H9 (cell line): ENCODE results near the gene IDI2. TPM values are rescaled to one million over a fixed set of nuclear protein-coding genes. Genes with fewer than 3 reads are reported as not detected.

Experiments used
- DNase-seq: peaks from one replicate; pipeline ENCODE4 v3.0.0-alpha.2; 2017
- H2AFZ ChIP-seq: one replicate; pipeline ENCODE4 v1.6.1; 2013; ENCODE audit warnings: mild to moderate bottlenecking, low read length, control low read depth, moderate library complexity
- H2AK5ac ChIP-seq: 2 replicates; pipeline ENCODE4 v1.6.1; 2013; ENCODE audit warnings: low read length, control low read depth, mixed read lengths; ENCODE audit not compliant: insufficient read length
- H2BK120ac ChIP-seq: one replicate; pipeline ENCODE4 v1.6.1; 2013; ENCODE audit warnings: low read depth, mild to moderate bottlenecking, low read length, control low read depth, inconsistent platforms; ENCODE audit not compliant: poor library complexity, severe bottlenecking
- H2BK12ac ChIP-seq: 2 replicates; pipeline ENCODE4 v1.6.1; 2013; ENCODE audit warnings: low read length, control low read depth, mixed read lengths, low read depth; ENCODE audit not compliant: insufficient read length
- H2BK15ac ChIP-seq: 2 replicates; pipeline ENCODE4 v1.6.1; 2013; ENCODE audit warnings: low read depth, low read length, control low read depth
- H2BK20ac ChIP-seq: one replicate; pipeline ENCODE4 v1.6.1; 2013; ENCODE audit warnings: low read depth, mild to moderate bottlenecking, low read length, control low read depth, inconsistent platforms; ENCODE audit not compliant: poor library complexity, severe bottlenecking
- H2BK5ac ChIP-seq: 2 replicates; pipeline ENCODE4 v1.6.1; 2013; ENCODE audit warnings: low read length, control low read depth, mixed read lengths; ENCODE audit not compliant: insufficient read length
- H3K14ac ChIP-seq: 2 replicates; pipeline ENCODE4 v1.6.1; 2013; ENCODE audit warnings: low read length, control low read depth; ENCODE audit not compliant: insufficient read depth
- H3K18ac ChIP-seq: 2 replicates; pipeline ENCODE4 v1.6.1; 2013; ENCODE audit warnings: low read depth, mild to moderate bottlenecking, mixed read lengths, low read length, control low read depth; ENCODE audit not compliant: insufficient read length
- H3K23ac ChIP-seq: 2 replicates; pipeline ENCODE4 v1.6.1; 2013; ENCODE audit warnings: low read length, control low read depth, mixed read lengths, low read depth; ENCODE audit not compliant: insufficient read length
- H3K23me2 ChIP-seq: 2 replicates; pipeline ENCODE4 v1.6.1; 2013; ENCODE audit warnings: low read depth, mild to moderate bottlenecking, mixed read lengths, low read length, control low read depth; ENCODE audit not compliant: insufficient read length, poor library complexity, severe bottlenecking
- H3K27ac ChIP-seq: 2 replicates; pipeline ENCODE4 v1.5.1; 2013; ENCODE audit warnings: low read length, control low read depth, mixed read lengths, low read depth; ENCODE audit not compliant: insufficient read length
- H3K27me3 ChIP-seq: 2 replicates; pipeline ENCODE4 v1.6.1; 2013; ENCODE audit warnings: low read length, control low read depth, inconsistent platforms; ENCODE audit not compliant: insufficient read depth
- H3K4ac ChIP-seq: 2 replicates; pipeline ENCODE4 v1.6.1; 2013; ENCODE audit warnings: low read depth, mild to moderate bottlenecking, control low read depth, inconsistent platforms, low read length, moderate library complexity
- H3K4me1 ChIP-seq: 2 replicates; pipeline ENCODE4 v1.6.1; 2013; ENCODE audit warnings: low read length, control low read depth, inconsistent platforms; ENCODE audit not compliant: insufficient read depth
- H3K4me2 ChIP-seq: 2 replicates; pipeline ENCODE4 v1.6.1; 2013; ENCODE audit warnings: low read length, control low read depth, mixed read lengths; ENCODE audit not compliant: insufficient read length, insufficient read depth
- H3K56ac ChIP-seq: 2 replicates; pipeline ENCODE4 v1.6.1; 2013; ENCODE audit warnings: low read depth, mild to moderate bottlenecking, mixed read lengths, low read length, control low read depth; ENCODE audit not compliant: insufficient read length
- H3K79me1 ChIP-seq: 2 replicates; pipeline ENCODE4 v1.6.1; 2013; ENCODE audit warnings: low read depth, mild to moderate bottlenecking, moderate library complexity, low read length, control low read depth, inconsistent platforms; ENCODE audit not compliant: insufficient read depth, poor library complexity, severe bottlenecking
- H3K79me2 ChIP-seq: 2 replicates; pipeline ENCODE4 v1.6.1; 2013; ENCODE audit warnings: low read length, control low read depth, inconsistent platforms; ENCODE audit not compliant: insufficient read depth
- H3K9ac ChIP-seq: 2 replicates; pipeline ENCODE4 v1.6.1; 2013; ENCODE audit warnings: low read length, control low read depth, mixed read lengths; ENCODE audit not compliant: insufficient read length; ENCODE audit errors: extremely low read depth
- H3K9me3 ChIP-seq: one replicate; pipeline ENCODE4 v1.6.1; 2013; ENCODE audit warnings: low read depth, low read length, inconsistent platforms; ENCODE audit not compliant: control insufficient read depth
- H3T11ph ChIP-seq: one replicate; pipeline ENCODE4 v1.6.1; 2013; ENCODE audit warnings: mild to moderate bottlenecking, low read length, control low read depth, inconsistent platforms
- H4K20me1 ChIP-seq: one replicate; pipeline ENCODE4 v1.6.1; 2013; ENCODE audit not compliant: control insufficient read depth, insufficient read length, insufficient read depth
- H4K5ac ChIP-seq: 2 replicates; pipeline ENCODE4 v1.6.1; 2013; ENCODE audit warnings: low read depth, mild to moderate bottlenecking, mixed read lengths, low read length, control low read depth; ENCODE audit not compliant: insufficient read length
- H4K8ac ChIP-seq: replicated peaks from 2 replicates; pipeline ENCODE4 v1.6.1; 2013; ENCODE audit warnings: low read length, control low read depth, mixed read lengths, low read depth; ENCODE audit not compliant: insufficient read length
- H4K91ac ChIP-seq: 2 replicates; pipeline ENCODE4 v1.6.1; 2013; ENCODE audit warnings: low read depth, mild to moderate bottlenecking, moderate library complexity, mixed read lengths, low read length, control low read depth; ENCODE audit not compliant: insufficient read length
- H3K27ac Mint-ChIP-seq, 3 experiments: 2 replicates in 2 of 3; 3 replicates in 1 of 3; pipeline ENCODE4 v1.8.0; 2020 to 2021; ENCODE audit warnings: mixed read lengths in 3 of 3, mild to moderate bottlenecking in 1 of 3, moderate library complexity in 1 of 3
- H3K27me3 Mint-ChIP-seq: 2 replicates; pipeline ENCODE4 v1.8.0; 2021; ENCODE audit warnings: low read depth, mild to moderate bottlenecking, moderate library complexity, mixed read lengths
- H3K36me3 Mint-ChIP-seq, 3 experiments: 2 replicates in 2 of 3; 3 replicates in 1 of 3; pipeline ENCODE4 v1.8.0; 2020 to 2021; ENCODE audit warnings: low read depth in 3 of 3, mixed read lengths in 3 of 3; ENCODE audit not compliant: insufficient read depth in 1 of 3
- H3K4me1 Mint-ChIP-seq, 2 experiments: 2 replicates each; pipeline ENCODE4 v1.8.0; 2020; ENCODE audit warnings: mixed read lengths in 2 of 2
- H3K4me3 Mint-ChIP-seq, 2 experiments: 2 replicates in 1 of 2; 3 replicates in 1 of 2; pipeline ENCODE4 v1.8.0; 2020 to 2021; ENCODE audit warnings: mild to moderate bottlenecking in 2 of 2, mixed read lengths in 2 of 2, moderate library complexity in 1 of 2
- H3K9me3 Mint-ChIP-seq, 2 experiments: 2 replicates in 1 of 2; 3 replicates in 1 of 2; pipeline ENCODE4 v1.8.0; 2020; ENCODE audit warnings: mild to moderate bottlenecking in 2 of 2, mixed read lengths in 2 of 2, moderate library complexity in 1 of 2
- WGBS: extraction: QIAGEN DNeasy Blood & Tissue Kit; methylation state at CpG from one replicate; pipeline ENCODE4 v1.1.7; 2013; ENCODE audit warnings: missing lambda C conversion rate, low lambda C conversion rate, mixed read lengths; ENCODE audit not compliant: insufficient read length; ENCODE audit errors: extremely low coverage; 5-methylcytosine and 5-hydroxymethylcytosine counted together
- total RNA-seq: library from RNA; stranded (reverse); gene quantifications from 2 replicates; pipeline ENCODE4 v1.2.1, GENCODE V29; 2021
- TF ChIP-seq, protein P1 (sequence below): fragments of 200-600 bp; sonication (generic); conservative IDR thresholded peaks from 3 replicates; pipeline ENCODE4 v1.8.0; 2021; ENCODE audit warnings: antibody characterized with exemption, mild to moderate bottlenecking

Gene IDI2
- total RNA-seq, 1 experiment from 2014 or later = not detected

- TF ChIP-seq, protein P1, sequence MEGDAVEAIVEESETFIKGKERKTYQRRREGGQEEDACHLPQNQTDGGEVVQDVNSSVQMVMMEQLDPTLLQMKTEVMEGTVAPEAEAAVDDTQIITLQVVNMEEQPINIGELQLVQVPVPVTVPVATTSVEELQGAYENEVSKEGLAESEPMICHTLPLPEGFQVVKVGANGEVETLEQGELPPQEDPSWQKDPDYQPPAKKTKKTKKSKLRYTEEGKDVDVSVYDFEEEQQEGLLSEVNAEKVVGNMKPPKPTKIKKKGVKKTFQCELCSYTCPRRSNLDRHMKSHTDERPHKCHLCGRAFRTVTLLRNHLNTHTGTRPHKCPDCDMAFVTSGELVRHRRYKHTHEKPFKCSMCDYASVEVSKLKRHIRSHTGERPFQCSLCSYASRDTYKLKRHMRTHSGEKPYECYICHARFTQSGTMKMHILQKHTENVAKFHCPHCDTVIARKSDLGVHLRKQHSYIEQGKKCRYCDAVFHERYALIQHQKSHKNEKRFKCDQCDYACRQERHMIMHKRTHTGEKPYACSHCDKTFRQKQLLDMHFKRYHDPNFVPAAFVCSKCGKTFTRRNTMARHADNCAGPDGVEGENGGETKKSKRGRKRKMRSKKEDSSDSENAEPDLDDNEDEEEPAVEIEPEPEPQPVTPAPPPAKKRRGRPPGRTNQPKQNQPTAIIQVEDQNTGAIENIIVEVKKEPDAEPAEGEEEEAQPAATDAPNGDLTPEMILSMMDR = no peak
- H3K27ac ChIP-seq = no peak overlapping the region
- no peak overlapping the region for H4K91ac ChIP-seq
- no peak overlapping the region for H3K4me2 ChIP-seq
- no peak for DNase-seq
- no peaks in the 10 kb centered on the region for H3K79me1 ChIP-seq
- H3K9ac ChIP-seq = no peak overlapping the region
- WGBS = no CpG with 5 or more reads among the region's 10 CpGs
- Mint-ChIP-seq H3K36me3 (peaks cover 77 to 96% (median 94%) of the 10 kb centered on the region in 3 experiments), H3K27ac (peak overlapping the region in 2 of 3 experiments; percentile 11 to 19; a peak in 3 of 7 replicates), H3K9me3 (no peaks in the 10 kb centered on the region), H3K27me3 (no peaks in the 10 kb centered on the region; the same call in 1 of the 2 replicates), H3K4me3 (no peak overlapping the region), H3K4me1 (no peaks in the 10 kb centered on the region)
- no peak overlapping the region for H3K23ac ChIP-seq
- no peak overlapping the region for H2AK5ac ChIP-seq
- H2BK5ac ChIP-seq = no peak overlapping the region
- H4K20me1 ChIP-seq = peaks cover 4% of the 10 kb centered on the region
- no peak overlapping the region for H3K4ac ChIP-seq
- H4K5ac ChIP-seq = no peak overlapping the region
- H3K23me2 ChIP-seq = no peaks in the 10 kb centered on the region
- H3K14ac ChIP-seq = no peak overlapping the region
- H3K18ac ChIP-seq = no peak overlapping the region
- no peak overlapping the region for H3K56ac ChIP-seq
- no peaks in the 10 kb centered on the region for H3K27me3 ChIP-seq
- H2BK15ac ChIP-seq = no peak overlapping the region
- no peaks in the 10 kb centered on the region for H3K4me1 ChIP-seq
- H3T11ph ChIP-seq = no peak overlapping the region
- no peaks in the 10 kb centered on the region for H3K79me2 ChIP-seq
- no peak overlapping the region for H2BK120ac ChIP-seq
- H4K8ac ChIP-seq = no peak overlapping the region
- H3K9me3 ChIP-seq = no peaks in the 10 kb centered on the region
- H2BK12ac ChIP-seq = no peak overlapping the region
- no peak overlapping the region for H2AFZ ChIP-seq
- no peak overlapping the region for H2BK20ac ChIP-seq
Observed at GRCh38 chr10:1007583-1007982, 18.1 kb downstream of the IDI2 start.
